ENCODE measurements around the gene TBL2. TPM values are rescaled to one million over a fixed set of nuclear protein-coding genes. Genes with fewer than 3 reads are reported as not detected.
A peak's percentile ranks its signal among the peaks of the same experiment; 100 is the strongest.
"Not testable (repeated sequence)": the region's sequence is repeated elsewhere in the genome, so short reads cannot be mapped to it uniquely, and the experiment has no call there.

The TBL2 gene
- polyA plus RNA-seq, result 10 to 100 TPM; 10.0 to 35.3 (median 20.5) TPM

DNA sequence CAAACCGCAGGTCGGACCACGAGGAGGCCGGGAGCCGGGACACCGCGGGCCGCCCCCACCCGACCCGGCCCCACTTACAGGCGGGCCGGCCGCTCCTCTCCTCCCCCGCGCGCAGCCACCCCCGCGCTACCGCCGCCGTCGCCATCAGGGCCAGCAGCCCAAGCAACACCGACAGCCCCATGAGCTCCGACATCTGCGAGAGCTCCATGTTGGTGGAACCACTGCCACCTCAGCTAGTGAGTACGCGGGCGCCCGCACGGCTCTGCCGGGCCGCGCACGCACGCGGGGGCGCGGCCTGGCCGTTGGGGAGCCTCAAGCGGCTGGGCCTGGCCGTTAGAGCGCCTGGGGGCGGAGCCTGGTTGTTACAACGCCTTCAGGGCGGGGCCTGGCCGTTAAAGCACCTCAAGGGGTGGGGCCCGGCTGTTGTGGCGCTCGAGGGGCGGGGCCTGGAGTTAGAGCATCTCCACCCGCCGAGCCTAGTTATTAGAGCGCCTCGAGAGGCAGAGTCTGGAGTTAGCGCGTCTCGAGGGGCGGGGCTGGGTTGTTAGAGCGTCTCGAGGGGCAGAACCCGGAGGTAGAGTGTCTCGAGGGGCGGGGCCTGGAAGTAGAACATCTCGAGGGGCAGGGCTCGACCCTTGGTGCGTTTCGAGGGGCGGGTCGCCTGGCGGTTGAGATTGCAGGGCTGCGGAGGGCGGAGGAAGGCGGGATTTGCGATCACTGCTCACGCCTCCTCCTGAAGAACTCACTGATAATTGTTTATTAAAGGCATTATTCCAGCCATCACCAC lies at the start of gene TBL2:
Gene TBL2 (minus strand): TSS at position 238 of the 787 bp plus-strand sequence. CDS start 30 bp downstream, at position 208.
- H3K27ac ChIP-seq (ENCODE audit: low read depth, low read length), result peak within 1 kb of the TSS; percentile 64
- 1% methylated on average over 61 to 75 of the region's 75 CpGs for WGBS, 3 donors

DNA sequence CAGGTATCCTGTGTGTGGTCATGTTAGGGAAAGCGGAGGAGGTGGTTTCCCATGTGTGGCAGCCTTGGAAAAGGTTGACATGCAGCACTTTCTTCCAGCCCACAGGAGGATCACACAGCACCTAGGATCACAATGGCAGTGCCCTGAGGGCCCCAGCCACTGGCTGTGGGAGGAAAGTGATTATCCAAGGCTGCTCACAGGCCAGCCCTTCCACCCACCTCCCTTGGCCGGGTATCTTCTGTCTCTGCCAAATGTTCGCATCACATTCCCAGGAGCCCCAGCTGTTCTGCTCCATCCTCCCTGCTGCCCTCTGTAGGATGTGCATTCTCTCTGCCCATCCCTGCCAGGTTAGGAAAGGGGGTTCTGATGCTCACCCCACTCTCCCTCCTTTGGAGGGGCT lies 48.4 kb upstream of the TBL2 start:
- WGBS, 3 donors, result 29 to 38% (median 32%) methylated on average over 3 of the region's 3 CpGs

DNA sequence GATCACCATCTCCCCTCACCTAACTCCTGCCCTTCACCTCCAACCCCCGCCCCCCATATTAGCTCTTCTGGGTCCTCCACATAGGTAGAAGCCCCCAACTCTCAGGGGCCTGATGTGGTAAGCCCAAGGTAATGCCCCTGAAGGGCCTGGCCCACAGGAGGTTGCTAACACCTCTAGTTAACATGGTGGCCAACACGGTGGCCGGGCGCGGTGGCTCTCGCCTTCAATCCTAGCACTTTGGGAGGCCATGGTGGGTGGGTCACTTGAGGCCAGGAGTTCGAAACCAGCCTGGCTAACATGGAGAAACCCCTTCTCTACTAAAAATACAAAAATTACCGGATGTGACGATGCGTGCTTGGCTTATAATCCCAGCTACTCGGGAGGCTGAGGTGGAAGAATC lies 46.9 kb upstream of the TBL2 start:
- 94 to 98% (median 95%) methylated on average over 11 of the region's 11 CpGs for WGBS, 3 donors
- H3K27ac ChIP-seq (ENCODE audit: low read depth, low read length), result no peak overlapping the region

More for the DNA sequence above, 48.4 kb upstream of the TBL2 start:
- no peak overlapping the region for H3K27ac ChIP-seq (ENCODE audit: low read depth, low read length)

GRCh38 chr7:73624669-73625001 lies 46.3 kb upstream of the TBL2 start:
- 40 to 49% (median 42%) methylated on average over 9 of the region's 9 CpGs for WGBS, 3 donors
- H3K27ac ChIP-seq (ENCODE audit: low read depth, low read length), result no peak overlapping the region

- no peak within 1 kb of the TSS for H3K27ac ChIP-seq (ENCODE audit: low read depth, low read length)
- 2 to 4% (median 2%) methylated on average over 53 to 80 of the region's 80 CpGs for WGBS, 3 donors
Measured at GRCh38 chr7:73623798-73624668, 45.7 kb upstream of the TBL2 start, which contains the start of gene MLXIPL. Gene MLXIPL, minus strand, starts transcription at chr7:73624522. Its CDS starts 30 bp downstream, at chr7:73624492.

GRCh38 chr7:73622909-73623797 lies 44.8 kb upstream of the TBL2 start:
- no peak overlapping the region for H3K27ac ChIP-seq (ENCODE audit: low read depth, low read length)
- 2 to 6% (median 3%) methylated on average over 51 to 58 of the region's 58 CpGs for whole genome bisulfite sequencing, 3 donors

DNA sequence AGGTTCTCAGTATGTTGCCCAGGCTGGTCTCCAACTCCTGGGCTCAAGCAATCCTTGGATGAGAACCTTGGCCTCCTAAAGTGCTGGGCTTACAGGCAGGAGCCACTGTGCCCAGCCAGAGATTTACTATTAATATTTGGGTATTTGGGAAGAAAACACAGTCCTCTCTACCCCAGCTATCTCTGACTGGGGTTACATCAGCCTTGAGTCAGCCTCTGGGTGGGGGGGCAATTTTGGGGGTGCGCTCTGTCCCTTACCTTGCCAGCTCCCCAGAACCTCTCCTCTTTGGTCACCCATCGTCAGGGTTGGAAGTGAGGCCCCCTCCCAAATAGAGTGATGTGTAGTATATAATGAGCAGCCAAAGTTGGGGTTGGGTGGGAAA lies 44.1 kb upstream of the TBL2 start:
- 20 to 41% (median 29%) methylated on average over 2 of the region's 2 CpGs for WGBS, 3 donors
- H3K27ac ChIP-seq (ENCODE audit: low read depth, low read length), result no peak overlapping the region

DNA sequence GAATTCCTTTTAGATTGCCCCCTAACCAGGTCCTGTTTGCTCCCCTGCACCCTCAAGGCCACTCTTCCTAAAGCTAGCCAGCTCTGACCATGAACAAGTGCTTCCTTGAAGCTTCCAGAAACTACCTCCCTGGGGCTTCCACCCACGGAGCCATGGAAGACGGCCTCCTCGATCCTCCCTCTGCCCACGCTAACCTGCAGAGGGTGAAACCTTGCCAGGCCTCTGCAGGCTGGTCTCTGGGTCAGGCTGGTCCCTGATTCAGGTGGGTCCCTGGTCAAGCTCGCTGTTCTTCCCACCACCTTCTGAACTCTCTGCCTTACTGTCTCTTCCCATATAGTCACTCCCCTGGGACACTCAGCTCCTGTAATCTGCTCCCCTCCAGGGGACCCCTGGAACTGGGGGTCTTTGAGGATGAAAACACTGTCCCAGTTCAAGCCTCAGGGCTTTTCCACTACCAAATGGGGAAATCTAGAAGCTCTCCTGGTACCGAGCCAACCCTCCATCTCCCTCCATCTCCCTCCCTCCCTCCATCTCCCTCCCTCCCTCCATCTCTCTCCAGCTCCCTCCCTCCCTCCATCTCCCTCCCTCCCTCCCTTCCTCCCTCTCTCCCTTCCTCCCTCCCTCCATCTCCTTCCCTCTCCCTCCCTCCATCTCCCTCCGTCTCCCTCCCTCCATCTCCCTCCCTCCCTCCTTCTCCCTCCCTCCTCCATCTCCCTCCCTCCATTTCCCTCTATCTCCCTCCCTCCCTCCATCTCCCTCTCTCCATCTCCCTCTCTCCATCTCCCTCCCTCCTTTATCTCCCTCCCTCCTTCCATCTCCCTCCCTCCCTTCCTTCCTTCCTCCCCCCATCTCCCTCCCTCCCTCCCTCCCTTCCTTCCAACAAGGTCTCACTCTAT lies 43.0 kb upstream of the TBL2 start:
- WGBS, 3 donors, result 48 to 63% (median 52%) methylated on average over 6 to 7 of the region's 7 CpGs
- no peak overlapping the region for H3K27ac ChIP-seq (ENCODE audit: low read depth, low read length)

GRCh38 chr7:73619394-73619793 lies 41.0 kb upstream of the TBL2 start:
- 85 to 90% (median 88%) methylated on average over 11 of the region's 11 CpGs for WGBS, 3 donors

DNA sequence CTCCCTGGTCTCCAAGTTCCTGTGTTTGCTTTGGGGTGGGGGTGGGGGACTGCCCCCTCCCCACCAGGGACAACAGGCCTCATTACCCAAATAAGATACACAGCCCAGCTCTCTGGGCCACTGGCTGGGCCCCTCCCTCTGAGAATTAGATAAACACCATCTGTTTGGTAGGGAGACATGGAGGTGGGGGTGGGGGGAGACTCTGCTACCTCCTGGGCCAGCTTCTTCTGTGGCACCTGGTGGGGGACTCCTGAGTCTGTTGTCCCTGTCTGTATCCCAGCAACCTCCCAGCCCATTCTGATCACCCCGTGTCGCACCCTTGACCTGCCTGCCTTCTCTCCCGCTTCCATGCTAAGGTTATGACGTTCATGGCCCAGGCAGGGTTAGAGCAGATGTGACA lies 40.2 kb upstream of the TBL2 start:
- WGBS, 3 donors, result 78 to 91% (median 78%) methylated on average over 4 of the region's 4 CpGs
- no peak overlapping the region for H3K27ac ChIP-seq (ENCODE audit: low read depth, low read length)

More at GRCh38 chr7:73619394-73619793, 41.0 kb upstream of the TBL2 start:
- H3K27ac ChIP-seq (ENCODE audit: low read depth, low read length), result not testable (repeated sequence)

GRCh38 chr7:73617520-73617919 lies 39.1 kb upstream of the TBL2 start:
- 93 to 98% (median 96%) methylated on average over 9 of the region's 9 CpGs for WGBS, 3 donors
- H3K27ac ChIP-seq (ENCODE audit: low read depth, low read length), result not testable (repeated sequence)

- H3K27ac ChIP-seq (ENCODE audit: low read depth, low read length), result no peak overlapping the region
- WGBS, 3 donors, result 57 to 78% (median 61%) methylated on average over 4 of the region's 4 CpGs
Measured at GRCh38 chr7:73615886-73616285, 37.5 kb upstream of the TBL2 start.

DNA sequence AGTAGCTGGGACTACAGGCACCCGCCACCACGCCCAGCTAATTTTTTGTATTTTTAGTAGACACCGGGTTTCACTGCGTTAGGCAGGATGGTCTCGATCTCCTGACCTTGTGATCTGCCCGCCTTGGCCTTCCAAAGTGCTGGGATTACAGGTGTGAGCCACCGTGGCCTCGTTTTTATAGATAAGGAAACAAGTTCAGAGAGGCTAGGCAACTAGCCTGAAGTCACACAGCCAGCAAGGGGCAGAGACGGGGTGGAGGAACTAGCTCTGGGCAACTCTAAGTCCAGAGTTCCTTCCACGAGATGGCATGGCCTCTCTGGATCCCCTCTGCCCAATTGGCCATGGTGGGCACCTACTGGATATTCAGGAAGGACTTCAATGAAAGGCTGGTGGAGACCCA lies 36.6 kb upstream of the TBL2 start:
- H3K27ac ChIP-seq (ENCODE audit: low read depth, low read length), result not testable (repeated sequence)
- WGBS, 3 donors, result 88 to 91% (median 88%) methylated on average over 10 of the region's 10 CpGs

DNA sequence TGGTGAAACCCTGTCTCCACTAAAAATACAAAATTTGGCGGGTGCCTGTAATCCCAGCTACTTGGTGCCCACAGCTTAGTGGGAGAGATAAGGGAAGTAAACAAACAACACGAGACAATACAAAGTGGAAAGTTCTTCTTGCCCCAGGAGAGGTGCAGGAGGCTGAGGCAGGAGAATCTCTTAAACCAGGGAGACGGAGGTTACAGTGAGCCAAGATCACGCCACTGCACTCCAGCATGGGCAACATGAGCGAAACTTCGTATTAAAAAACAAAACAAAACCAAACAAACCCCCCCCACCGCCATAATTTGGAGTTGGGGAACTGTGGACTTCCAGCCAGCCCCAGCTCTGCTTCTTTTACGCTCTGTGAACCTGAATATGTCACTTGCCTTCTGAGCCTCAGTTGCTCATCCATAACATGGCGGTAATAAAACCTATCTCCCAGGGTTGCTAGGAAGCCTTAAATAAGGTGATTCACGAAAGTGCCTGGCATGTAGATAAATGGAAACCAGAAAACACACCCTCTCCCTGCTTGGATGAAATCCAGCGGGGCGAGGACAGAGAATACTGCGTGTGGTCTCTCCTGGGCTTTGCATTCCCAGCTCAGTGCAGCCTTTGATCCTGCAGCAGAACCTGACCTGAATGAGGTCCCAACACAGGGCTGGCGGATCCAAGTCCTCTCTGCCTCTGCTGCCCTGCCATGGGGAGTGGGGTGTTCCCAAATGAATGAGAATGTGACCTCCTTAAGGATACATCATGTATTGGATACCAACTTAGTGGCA lies 35.8 kb upstream of the TBL2 start:
- H3K27ac ChIP-seq (ENCODE audit: low read depth, low read length), result no peak overlapping the region
- WGBS, 3 donors, result 59 to 77% (median 62%) methylated on average over 14 of the region's 14 CpGs

- 12 to 17% (median 15%) methylated on average over 11 of the region's 11 CpGs for WGBS, 3 donors
Measured at GRCh38 chr7:73612598-73613269, 34.4 kb upstream of the TBL2 start.

GRCh38 chr7:73611017-73611555 lies 32.7 kb upstream of the TBL2 start:
- H3K27ac ChIP-seq (ENCODE audit: low read depth, low read length), result no peak overlapping the region
- 71 to 81% (median 72%) methylated on average over 11 of the region's 11 CpGs for WGBS, 3 donors

More at GRCh38 chr7:73612598-73613269, 34.4 kb upstream of the TBL2 start:
- no peak overlapping the region for H3K27ac ChIP-seq (ENCODE audit: low read depth, low read length)
